Mucosa of descending colon (tissue), 3 donors: ENCODE results near the gene RPS6KA5. TPM values are rescaled to one million over a fixed set of nuclear protein-coding genes. Genes with fewer than 3 reads are reported as not detected.
A peak's percentile ranks its signal among the peaks of the same experiment; 100 is the strongest.

ENCODE experiments used
- ATAC-seq: fragments of 200-7000 bp; cut with Tn5 transposase; one replicate; pipeline ENCODE4 v1.9.1; 2020; ENCODE audit warnings: mild to moderate bottlenecking, moderate library complexity
- DNase-seq, 3 donors: peaks; one replicate each; pipeline ENCODE4 v3.0.0-alpha.2; 2020
- H3K36me3 ChIP-seq: fragments of 200-600 bp; one replicate; pipeline ENCODE4 v1.8.0; 2021; ENCODE audit warnings: low read depth, mild to moderate bottlenecking
- H3K4me1 ChIP-seq: fragments of 200-600 bp; one replicate; pipeline ENCODE4 v1.8.0; 2021; ENCODE audit warnings: low read depth, mild to moderate bottlenecking
- H3K4me3 ChIP-seq: fragments of 200-600 bp; one replicate; pipeline ENCODE4 v1.8.0; 2021; ENCODE audit warnings: mild to moderate bottlenecking
- H3K9me3 ChIP-seq: fragments of 200-600 bp; one replicate; pipeline ENCODE4 v1.8.0; 2021; ENCODE audit warnings: mild to moderate bottlenecking
- intact Hi-C, 2 donors: fragments of 100-400 bp; cut with DNase I in 1 of 2; cut with micrococcal nuclease in 1 of 2; formaldehyde crosslinking; loops; one replicate each; pipeline versions ENCODE4 v1.11.0 to v1.11.1; 2022; cut with DNase I, micrococcal nuclease
- total RNA-seq, 3 donors: library from RNA; stranded (reverse); fragmentation: NEBNext Ultra II Directional in 2 of 3; extraction: Animal tissue kit (Norgen Biotek cat#: 25700) in 2 of 3; gene quantifications; one replicate each; pipeline versions ENCODE4 v1.2.1 to v1.2.4, GENCODE V29; 2021 to 2023
- TF ChIP-seq, protein P1 (sequence below): fragments of 200-600 bp; IDR thresholded peaks from one replicate; pipeline ENCODE4 v1.8.0; 2022; ENCODE audit warnings: antibody characterized with exemption, mild to moderate bottlenecking
- donor health status: DM: no; HTN: no; CAD: no; lungs with moderate emphysema.
- donor health status: DM: no; HTN: no; CAD: no.
- donor health status: DM: no; HTN: yes; CAD: no.

The RPS6KA5 gene
- total RNA-seq, 3 donors from 2014 or later = 25.0 to 41.5 (median 27.2) TPM

DNA sequence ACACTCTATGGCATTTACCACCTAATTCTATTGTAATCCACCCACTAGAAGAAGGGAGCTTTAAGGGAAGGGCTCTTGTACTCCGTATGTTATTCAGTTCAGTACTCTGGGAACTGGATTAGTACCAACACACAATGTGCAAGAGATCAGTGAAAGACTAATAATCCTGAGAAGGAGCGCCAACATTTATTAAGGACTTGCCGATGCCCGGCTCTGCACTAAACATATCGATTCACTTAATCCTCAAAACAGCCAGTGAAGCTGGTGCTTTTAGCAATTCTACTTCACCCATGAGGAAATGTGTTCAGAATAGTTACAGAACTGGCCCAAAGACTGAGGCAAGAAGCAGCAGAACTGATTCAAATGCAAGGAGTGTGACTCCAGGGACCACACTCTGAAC is 80.9 kb downstream of the RPS6KA5 start:
- DNase-seq (no peak), ATAC-seq (no peak)
- no peaks in the 10 kb centered on the region for H3K36me3 ChIP-seq
- no peaks in the 10 kb centered on the region for H3K9me3 ChIP-seq
- no peak overlapping the region for H3K4me3 ChIP-seq
- peaks cover 9% of the 10 kb centered on the region for H3K4me1 ChIP-seq
- TF ChIP-seq, protein P1, sequence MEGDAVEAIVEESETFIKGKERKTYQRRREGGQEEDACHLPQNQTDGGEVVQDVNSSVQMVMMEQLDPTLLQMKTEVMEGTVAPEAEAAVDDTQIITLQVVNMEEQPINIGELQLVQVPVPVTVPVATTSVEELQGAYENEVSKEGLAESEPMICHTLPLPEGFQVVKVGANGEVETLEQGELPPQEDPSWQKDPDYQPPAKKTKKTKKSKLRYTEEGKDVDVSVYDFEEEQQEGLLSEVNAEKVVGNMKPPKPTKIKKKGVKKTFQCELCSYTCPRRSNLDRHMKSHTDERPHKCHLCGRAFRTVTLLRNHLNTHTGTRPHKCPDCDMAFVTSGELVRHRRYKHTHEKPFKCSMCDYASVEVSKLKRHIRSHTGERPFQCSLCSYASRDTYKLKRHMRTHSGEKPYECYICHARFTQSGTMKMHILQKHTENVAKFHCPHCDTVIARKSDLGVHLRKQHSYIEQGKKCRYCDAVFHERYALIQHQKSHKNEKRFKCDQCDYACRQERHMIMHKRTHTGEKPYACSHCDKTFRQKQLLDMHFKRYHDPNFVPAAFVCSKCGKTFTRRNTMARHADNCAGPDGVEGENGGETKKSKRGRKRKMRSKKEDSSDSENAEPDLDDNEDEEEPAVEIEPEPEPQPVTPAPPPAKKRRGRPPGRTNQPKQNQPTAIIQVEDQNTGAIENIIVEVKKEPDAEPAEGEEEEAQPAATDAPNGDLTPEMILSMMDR = no peak
- intact Hi-C loops = no loop called here

DNA sequence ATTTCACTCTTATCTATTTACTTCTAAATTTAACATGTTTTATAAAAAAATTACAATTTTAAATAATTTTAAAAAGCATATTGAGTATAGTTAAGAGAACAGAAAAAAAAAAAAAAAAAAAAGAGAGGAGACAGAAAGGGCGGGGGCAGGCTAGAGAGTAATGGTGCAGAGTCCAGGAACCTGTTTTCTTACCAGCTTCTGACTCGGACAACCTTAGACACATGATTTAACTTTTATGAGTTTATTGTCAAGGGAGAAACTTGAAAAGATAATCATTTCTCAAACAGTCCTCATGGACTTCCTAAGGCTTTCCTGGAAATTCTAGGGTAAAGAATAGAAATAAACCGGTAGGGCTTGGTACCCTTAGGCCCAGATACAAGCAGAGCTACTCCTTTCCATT is 84.3 kb downstream of the RPS6KA5 start:
- Histone ChIP-seq H3K4me1 (peaks cover 12% of the 10 kb centered on the region), H3K4me3 (no peak overlapping the region), H3K36me3 (no peaks in the 10 kb centered on the region), H3K9me3 (no peaks in the 10 kb centered on the region)
- peak in 2 of 3 donors; percentile 30 to 69 for DNase-seq
- intact Hi-C loops = no loop called here
- peak; percentile 89 for ATAC-seq
- TF ChIP-seq, protein P1 = no peak

DNA sequence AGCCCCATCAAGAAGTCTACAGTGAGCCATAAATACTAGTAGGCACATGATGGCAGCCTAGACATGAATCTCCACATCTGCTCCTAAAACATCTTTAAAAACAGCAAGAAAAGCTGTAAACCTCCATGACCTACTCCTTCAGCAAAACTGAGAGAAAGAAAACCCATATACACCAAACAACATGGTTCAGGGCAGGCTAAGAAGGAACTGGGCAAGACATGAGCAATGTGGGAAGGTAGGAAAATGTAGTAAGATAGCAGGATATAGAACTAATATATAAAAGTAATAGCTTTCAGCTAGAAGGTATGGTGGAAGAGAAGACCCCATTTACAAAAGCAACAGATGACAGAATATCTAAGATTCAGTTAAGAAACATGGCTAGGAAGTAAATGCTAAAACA is 88.8 kb downstream of the RPS6KA5 start:
- Histone ChIP-seq H3K4me3 (no peak overlapping the region), H3K4me1 (peaks cover 8% of the 10 kb centered on the region), H3K9me3 (no peaks in the 10 kb centered on the region), H3K36me3 (no peaks in the 10 kb centered on the region)
- DNase-seq = no peak
- intact Hi-C loops = no loop called here
- ATAC-seq = no peak
- TF ChIP-seq, protein P1 = no peak

DNA sequence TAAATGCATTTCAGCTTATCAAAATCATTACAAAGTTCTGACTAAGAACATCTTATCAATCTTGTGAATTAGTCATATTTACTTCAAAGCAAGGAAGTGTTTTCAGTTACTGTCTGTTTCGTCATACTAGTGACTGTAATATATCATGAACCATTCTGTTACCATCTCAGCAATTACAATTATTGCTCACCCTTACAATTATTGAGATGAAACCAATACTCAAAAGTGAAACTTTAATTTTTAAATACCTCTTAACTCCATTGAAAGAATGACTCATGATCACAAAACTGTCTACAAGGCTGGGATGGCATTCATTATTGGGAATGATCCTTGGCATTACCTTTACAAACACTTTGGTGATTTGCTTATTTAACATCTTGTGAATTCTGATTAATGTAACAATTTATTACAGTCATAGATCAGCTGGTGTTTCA is 90.3 kb downstream of the RPS6KA5 start:
- no peak for DNase-seq
- Histone ChIP-seq H3K36me3 (no peaks in the 10 kb centered on the region), H3K9me3 (no peaks in the 10 kb centered on the region), H3K4me3 (no peak overlapping the region), H3K4me1 (peaks cover 4% of the 10 kb centered on the region)
- intact Hi-C loops = no loop called here
- TF ChIP-seq, protein P1 = no peak
- peak; percentile 83 for ATAC-seq

DNA sequence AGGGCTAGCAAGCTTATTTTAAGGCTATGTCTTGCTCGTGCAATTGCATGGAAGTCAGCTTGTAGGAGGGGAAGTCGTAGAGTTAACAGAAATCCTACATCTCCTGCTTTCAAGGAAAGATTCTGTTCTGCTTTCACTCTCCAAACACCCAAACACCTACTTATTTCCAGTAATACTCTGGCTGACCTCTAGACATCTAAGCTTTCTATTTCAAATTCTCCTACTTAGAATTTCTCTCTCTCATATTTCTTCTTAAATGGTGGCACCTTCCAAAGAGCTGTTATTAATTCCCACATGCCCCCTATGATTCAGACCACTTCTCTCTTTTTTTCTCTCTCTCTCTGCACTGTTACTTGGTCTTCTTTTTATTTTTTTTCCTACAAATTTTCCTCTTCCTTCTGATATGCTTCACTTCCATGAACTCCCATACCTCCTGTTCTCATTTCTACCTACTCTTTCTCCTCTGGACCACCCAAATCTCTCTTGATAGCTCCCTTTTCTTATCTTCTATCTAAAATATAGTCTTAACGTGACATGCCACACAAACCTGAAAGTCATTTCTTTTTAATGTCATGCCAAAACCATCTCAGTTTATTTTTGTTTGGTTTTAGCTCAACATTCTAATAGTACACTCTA is 90.8 kb downstream of the RPS6KA5 start:
- Histone ChIP-seq H3K9me3 (no peaks in the 10 kb centered on the region), H3K4me1 (peaks cover 4% of the 10 kb centered on the region), H3K4me3 (no peak overlapping the region), H3K36me3 (no peaks in the 10 kb centered on the region)
- TF ChIP-seq, protein P1 = no peak
- ATAC-seq (no peak), DNase-seq (no peak)
- intact Hi-C loops = no loop called here

DNA sequence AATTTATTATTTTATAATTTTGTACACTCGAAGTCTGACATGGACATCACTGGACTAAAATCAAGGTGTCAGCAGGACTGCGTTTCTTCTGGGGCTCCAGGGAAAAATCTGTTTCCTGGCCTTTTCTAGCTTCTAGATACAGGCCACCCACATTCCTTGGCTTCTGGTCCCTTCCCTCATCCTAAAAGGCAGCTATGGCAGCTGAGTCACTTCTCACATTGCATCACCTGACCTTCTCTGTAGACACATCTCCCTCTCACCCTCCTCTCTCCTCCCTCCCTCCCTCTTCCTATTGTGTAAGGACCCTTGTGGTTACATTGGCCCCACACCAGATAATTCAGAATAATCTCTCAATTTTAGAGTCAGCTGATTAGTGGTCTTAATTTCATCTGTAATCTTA is 92.4 kb downstream of the RPS6KA5 start:
- no peak overlapping the region for H3K4me3 ChIP-seq
- ATAC-seq (no peak), DNase-seq (no peak)
- H3K4me1 ChIP-seq = no peaks in the 10 kb centered on the region
- no peaks in the 10 kb centered on the region for H3K36me3 ChIP-seq
- TF ChIP-seq, protein P1 = no peak
- no peaks in the 10 kb centered on the region for H3K9me3 ChIP-seq
- intact Hi-C loops = no loop called here
